Body of pancreas (tissue), 4 donors: Measurements from ENCODE around the gene CSPG5.

ENCODE experiments used
- POLR2A ChIP-seq, 3 donors: fragments of 450-650 bp; IDR thresholded peaks; one replicate each; pipeline ENCODE4 v1.6.1; 2016; ENCODE audit warnings: antibody characterized with exemption in 3 of 3, mild to moderate bottlenecking in 2 of 3
- TF ChIP-seq, protein P1 (sequence below), 7 experiments: fragments of 450-650 bp in 4 of 7; fragments of 200-600 bp in 3 of 7; sonication (generic) in 3 of 7; IDR thresholded peaks; one replicate each; pipeline ENCODE4 v1.5.1; 2016 to 2019; ENCODE audit warnings: antibody characterized with exemption in 7 of 7

DNA sequence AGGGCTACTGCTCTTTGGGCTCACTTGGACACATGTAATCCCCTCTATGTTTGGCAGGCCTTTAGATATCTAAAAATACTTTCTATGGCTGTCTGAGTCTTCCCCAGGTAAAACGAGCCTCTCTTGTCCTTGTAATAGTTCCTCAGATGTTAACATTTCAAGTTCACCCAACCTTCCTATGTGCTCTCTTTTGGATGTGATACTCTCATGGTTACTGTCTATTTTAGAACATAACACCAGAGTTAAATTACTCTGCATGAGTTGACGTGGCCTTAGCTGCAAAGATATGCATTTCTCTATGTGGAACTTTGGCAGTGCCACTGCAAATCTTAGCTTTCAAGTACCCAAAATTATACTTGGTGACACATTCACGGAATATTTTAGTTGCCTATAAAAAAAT, 31.9 kb upstream of the CSPG5 start:
- no peak for TF ChIP-seq POLR2A (IDR thresholded peaks at IDR 0.05)
- TF ChIP-seq, protein P1, sequence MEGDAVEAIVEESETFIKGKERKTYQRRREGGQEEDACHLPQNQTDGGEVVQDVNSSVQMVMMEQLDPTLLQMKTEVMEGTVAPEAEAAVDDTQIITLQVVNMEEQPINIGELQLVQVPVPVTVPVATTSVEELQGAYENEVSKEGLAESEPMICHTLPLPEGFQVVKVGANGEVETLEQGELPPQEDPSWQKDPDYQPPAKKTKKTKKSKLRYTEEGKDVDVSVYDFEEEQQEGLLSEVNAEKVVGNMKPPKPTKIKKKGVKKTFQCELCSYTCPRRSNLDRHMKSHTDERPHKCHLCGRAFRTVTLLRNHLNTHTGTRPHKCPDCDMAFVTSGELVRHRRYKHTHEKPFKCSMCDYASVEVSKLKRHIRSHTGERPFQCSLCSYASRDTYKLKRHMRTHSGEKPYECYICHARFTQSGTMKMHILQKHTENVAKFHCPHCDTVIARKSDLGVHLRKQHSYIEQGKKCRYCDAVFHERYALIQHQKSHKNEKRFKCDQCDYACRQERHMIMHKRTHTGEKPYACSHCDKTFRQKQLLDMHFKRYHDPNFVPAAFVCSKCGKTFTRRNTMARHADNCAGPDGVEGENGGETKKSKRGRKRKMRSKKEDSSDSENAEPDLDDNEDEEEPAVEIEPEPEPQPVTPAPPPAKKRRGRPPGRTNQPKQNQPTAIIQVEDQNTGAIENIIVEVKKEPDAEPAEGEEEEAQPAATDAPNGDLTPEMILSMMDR (IDR thresholded peaks at IDR 0.05), result no peak
